ENCODE results near the gene CD28. TPM values are rescaled to one million over a fixed set of nuclear protein-coding genes. Genes with fewer than 3 reads are reported as not detected.
"Not testable (repeated sequence)": the region's sequence is repeated elsewhere in the genome, so short reads cannot be mapped to it uniquely, and the experiment has no call there.

Gene CD28
- total and polyA plus RNA-seq, 2 donors (not counting 1 experiment from before 2014, with no cell fraction given): 0.03 TPM; not detected in 1

DNA sequence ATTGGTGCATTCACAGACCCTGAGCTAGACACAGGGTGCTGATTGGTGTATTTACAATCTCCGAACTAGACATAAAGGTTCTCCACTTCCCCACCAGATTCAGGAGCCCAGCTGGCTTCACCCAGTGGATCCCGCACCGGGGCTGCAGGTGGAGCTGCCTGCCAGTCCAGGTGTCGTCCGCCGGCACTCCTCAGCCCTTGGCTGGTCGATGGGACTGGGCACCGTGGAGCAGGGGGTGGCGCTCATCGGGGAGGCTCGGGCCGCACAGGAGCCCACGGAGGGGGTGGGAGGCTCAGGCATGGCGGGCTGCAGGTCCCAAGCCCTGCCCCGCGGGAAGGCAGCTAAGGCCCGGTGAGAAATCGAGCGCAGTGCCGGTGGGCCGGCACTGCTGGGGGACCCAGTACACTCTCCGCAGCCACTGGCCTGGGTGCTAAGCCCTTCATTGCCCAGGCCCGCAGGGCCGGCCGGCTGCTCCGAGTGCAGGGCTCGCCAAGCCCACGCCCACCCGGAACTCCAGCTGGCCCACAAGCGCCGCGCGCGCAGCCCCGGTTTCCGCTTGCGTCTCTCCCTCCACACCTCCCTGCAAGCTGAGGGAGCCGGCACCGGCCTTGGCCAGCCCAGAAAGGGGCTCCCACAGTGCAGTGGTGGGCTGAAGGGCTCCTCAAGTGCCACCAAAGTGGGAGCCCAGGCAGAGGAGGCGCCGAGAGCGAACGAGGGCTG, 79.1 kb downstream of the CD28 start:
- H3K27ac ChIP-seq (ENCODE audit: insufficient read depth, low read length): not testable (repeated sequence)

DNA sequence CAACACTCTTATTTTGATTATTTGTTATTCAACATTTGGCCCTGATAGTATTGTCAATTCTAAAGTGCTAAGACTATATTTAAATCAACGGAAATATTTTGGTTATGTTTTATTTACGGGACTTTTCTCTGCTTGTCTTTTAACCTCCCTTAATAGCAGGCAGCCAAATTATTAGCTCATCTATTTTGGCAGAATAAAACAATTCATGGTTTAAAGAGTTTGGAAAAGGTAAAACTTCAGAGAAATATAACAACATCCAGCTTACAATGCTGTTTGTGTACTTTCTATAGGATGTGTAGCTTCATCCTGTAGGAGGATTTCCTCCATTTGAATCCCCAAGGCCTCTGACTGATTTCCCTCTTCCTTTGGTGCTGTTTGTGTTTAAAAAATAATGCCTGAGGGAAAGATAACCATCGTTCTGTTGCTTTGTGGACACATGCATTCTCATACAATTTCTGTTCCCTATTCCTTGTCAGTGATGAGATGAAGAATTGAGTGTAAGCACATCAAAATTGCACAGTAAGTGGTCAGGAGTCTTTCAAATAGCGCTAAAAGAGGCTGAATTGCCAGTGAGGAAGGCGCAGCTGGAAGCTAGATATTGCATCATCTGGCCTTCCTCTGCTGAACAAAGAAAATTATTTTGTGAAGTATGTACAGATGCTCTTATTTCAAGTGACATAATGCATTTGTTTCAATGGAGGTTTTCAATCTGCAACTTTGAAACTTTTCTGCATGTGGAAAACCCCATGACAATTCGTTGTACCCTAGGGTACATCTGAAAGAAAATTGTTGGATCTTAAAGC, 80.3 kb downstream of the CD28 start:
- no peaks in the 10 kb centered on the region for H4K20me1 ChIP-seq (ENCODE audit: control insufficient read depth, extremely low read depth, insufficient read depth, low read length)
- DNase-seq (ENCODE audit: low read depth in 2 of 2): peak; percentile 48 to 74
- no peak overlapping the region for H3K9ac ChIP-seq (ENCODE audit: insufficient read depth, low read length)
- no peaks in the 10 kb centered on the region for H3K27me3 ChIP-seq (ENCODE audit: control insufficient read depth, insufficient read depth, low read length)
- no peaks in the 10 kb centered on the region for H3K79me2 ChIP-seq (ENCODE audit: control insufficient read depth, insufficient read depth, low read length)
- no peak overlapping the region for H3K27ac ChIP-seq (ENCODE audit: insufficient read depth, low read length)
- H3K9me3 ChIP-seq (ENCODE audit: control insufficient read depth, insufficient read depth, low read depth, low read length): no peaks in the 10 kb centered on the region
- H3K4me2 ChIP-seq (ENCODE audit: extremely low read depth, insufficient read depth, low read length): no peak overlapping the region
- H3K36me3 ChIP-seq (ENCODE audit: control insufficient read depth, insufficient read depth, low read length): no peaks in the 10 kb centered on the region
- H3K4me3 ChIP-seq (replicated peaks in 1 of 4; ENCODE audit: control extremely low read depth in 1 of 4, insufficient read depth in 1 of 4, low read depth in 3 of 4, low read length in 4 of 4): no peak overlapping the region
- no peak overlapping the region for H2AFZ ChIP-seq (ENCODE audit: low read length)
- H3K4me1 ChIP-seq (ENCODE audit: control insufficient read depth, extremely low read depth, insufficient read depth, low read length): peaks cover 18% of the 10 kb centered on the region
- no peak for TF ChIP-seq EZH2 (IDR thresholded peaks at IDR 0.05; ENCODE audit: low read length, missing control alignments)
- TF ChIP-seq, protein P1, sequence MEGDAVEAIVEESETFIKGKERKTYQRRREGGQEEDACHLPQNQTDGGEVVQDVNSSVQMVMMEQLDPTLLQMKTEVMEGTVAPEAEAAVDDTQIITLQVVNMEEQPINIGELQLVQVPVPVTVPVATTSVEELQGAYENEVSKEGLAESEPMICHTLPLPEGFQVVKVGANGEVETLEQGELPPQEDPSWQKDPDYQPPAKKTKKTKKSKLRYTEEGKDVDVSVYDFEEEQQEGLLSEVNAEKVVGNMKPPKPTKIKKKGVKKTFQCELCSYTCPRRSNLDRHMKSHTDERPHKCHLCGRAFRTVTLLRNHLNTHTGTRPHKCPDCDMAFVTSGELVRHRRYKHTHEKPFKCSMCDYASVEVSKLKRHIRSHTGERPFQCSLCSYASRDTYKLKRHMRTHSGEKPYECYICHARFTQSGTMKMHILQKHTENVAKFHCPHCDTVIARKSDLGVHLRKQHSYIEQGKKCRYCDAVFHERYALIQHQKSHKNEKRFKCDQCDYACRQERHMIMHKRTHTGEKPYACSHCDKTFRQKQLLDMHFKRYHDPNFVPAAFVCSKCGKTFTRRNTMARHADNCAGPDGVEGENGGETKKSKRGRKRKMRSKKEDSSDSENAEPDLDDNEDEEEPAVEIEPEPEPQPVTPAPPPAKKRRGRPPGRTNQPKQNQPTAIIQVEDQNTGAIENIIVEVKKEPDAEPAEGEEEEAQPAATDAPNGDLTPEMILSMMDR (conservative IDR thresholded peaks at IDR 0.05 in 1 of 2, IDR thresholded peaks at IDR 0.05 in 1 of 2; ENCODE audit: low read depth in 1 of 2, low read length in 2 of 2): no peak

More for the DNA sequence above, 79.1 kb downstream of the CD28 start:
- DNase-seq (ENCODE audit: low read depth in 2 of 2); H3K9ac ChIP-seq (ENCODE audit: insufficient read depth, low read length); H3K79me2 ChIP-seq (ENCODE audit: control insufficient read depth, insufficient read depth, low read length); H3K4me2 ChIP-seq (ENCODE audit: extremely low read depth, insufficient read depth, low read length); H3K36me3 ChIP-seq (ENCODE audit: control insufficient read depth, insufficient read depth, low read length); H3K9me3 ChIP-seq (ENCODE audit: control insufficient read depth, insufficient read depth, low read depth, low read length); H3K27me3 ChIP-seq (ENCODE audit: control insufficient read depth, insufficient read depth, low read length); H2AFZ ChIP-seq (ENCODE audit: low read length); H3K4me3 ChIP-seq (replicated peaks in 1 of 4; ENCODE audit: control extremely low read depth in 1 of 4, insufficient read depth in 1 of 4, low read depth in 3 of 4, low read length in 4 of 4); H4K20me1 ChIP-seq (ENCODE audit: control insufficient read depth, extremely low read depth, insufficient read depth, low read length): not testable (repeated sequence)
- peaks cover 20% of the 10 kb centered on the region for H3K4me1 ChIP-seq (ENCODE audit: control insufficient read depth, extremely low read depth, insufficient read depth, low read length)

DNA sequence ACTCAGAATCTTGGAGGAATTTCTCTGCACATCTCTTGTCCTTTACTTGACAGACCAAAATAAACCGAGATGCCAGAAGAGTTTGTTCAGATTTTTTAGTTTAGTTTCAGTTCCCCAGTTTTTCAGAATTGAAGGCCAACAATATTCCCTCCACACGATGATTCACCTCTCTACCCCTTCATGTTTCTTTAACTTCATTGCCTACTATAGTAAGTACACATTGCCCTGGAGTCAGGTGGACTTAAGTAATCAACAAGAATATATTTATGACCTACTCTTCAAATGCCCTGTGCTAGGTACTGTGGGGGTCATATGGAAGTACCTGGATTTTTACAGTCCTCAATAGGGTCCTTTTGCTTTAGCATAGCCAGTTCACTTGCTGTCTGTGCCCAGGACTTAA, 81.5 kb downstream of the CD28 start:
- Histone ChIP-seq H3K27me3 (ENCODE audit: control insufficient read depth, insufficient read depth, low read length) (no peaks in the 10 kb centered on the region), H3K4me1 (ENCODE audit: control insufficient read depth, extremely low read depth, insufficient read depth, low read length) (peaks cover 8% of the 10 kb centered on the region), H2AFZ (ENCODE audit: low read length) (no peak overlapping the region), H3K4me2 (ENCODE audit: extremely low read depth, insufficient read depth, low read length) (no peak overlapping the region), H4K20me1 (ENCODE audit: control insufficient read depth, extremely low read depth, insufficient read depth, low read length) (no peaks in the 10 kb centered on the region), H3K9me3 (ENCODE audit: control insufficient read depth, insufficient read depth, low read depth, low read length) (no peaks in the 10 kb centered on the region), H3K9ac (ENCODE audit: insufficient read depth, low read length) (no peak overlapping the region), H3K79me2 (ENCODE audit: control insufficient read depth, insufficient read depth, low read length) (no peaks in the 10 kb centered on the region), H3K27ac (ENCODE audit: insufficient read depth, low read length) (no peak overlapping the region), H3K36me3 (ENCODE audit: control insufficient read depth, insufficient read depth, low read length) (no peaks in the 10 kb centered on the region), H3K4me3 (replicated peaks in 1 of 4; ENCODE audit: control extremely low read depth in 1 of 4, insufficient read depth in 1 of 4, low read depth in 3 of 4, low read length in 4 of 4) (no peak overlapping the region)
- no peak for DNase-seq (ENCODE audit: low read depth in 2 of 2)
- TF ChIP-seq, protein P1 (conservative IDR thresholded peaks at IDR 0.05 in 1 of 2, IDR thresholded peaks at IDR 0.05 in 1 of 2; ENCODE audit: low read depth in 1 of 2, low read length in 2 of 2): no peak
- TF ChIP-seq EZH2 (IDR thresholded peaks at IDR 0.05; ENCODE audit: low read length, missing control alignments): no peak

Other genes starting within 250 kb of the CD28 start
- 15.4 and 21.1 TPM in 2 replicates for gene RAPH1, start 171.3 kb upstream of the CD28 start, total RNA-seq
- 9.0 and 14.1 TPM in 2 replicates for gene RAPH1, start 171.3 kb upstream of the CD28 start, polyA plus RNA-seq
- not detected in 2 replicates for gene CTLA4, start 161.1 kb downstream of the CD28 start, total RNA-seq
- gene CTLA4, start 161.1 kb downstream of the CD28 start, polyA plus RNA-seq: not detected in 2 replicates
- gene ICOS, start 230.1 kb downstream of the CD28 start, total RNA-seq: not detected in 2 replicates
- gene ICOS, start 230.1 kb downstream of the CD28 start, polyA plus RNA-seq: not detected in 2 replicates